GM12873 (cell line): ENCODE measurements around the gene TMEM243.

Experiments
- CTCF ChIP-seq: IDR thresholded peaks from 2 replicates; pipeline ENCODE4 v1.5.1; 2012; ENCODE audit warnings: low read depth, mild to moderate bottlenecking, moderate library complexity, low read length, control low read depth; ENCODE audit not compliant: insufficient read depth; ENCODE audit errors: missing control alignments

The TMEM243 gene

GRCh38 chr7:87192784-87193487, 26.6 kb downstream of the TMEM243 start:
- TF ChIP-seq CTCF, result no peak

GRCh38 chr7:87190783-87191182, 28.7 kb downstream of the TMEM243 start:
- TF ChIP-seq CTCF, result no peak

GRCh38 chr7:87188930-87189329, 30.6 kb downstream of the TMEM243 start:
- no peak for TF ChIP-seq CTCF

GRCh38 chr7:87187120-87187519, 32.4 kb downstream of the TMEM243 start:
- TF ChIP-seq CTCF, result no peak

- no peak for TF ChIP-seq CTCF
Observed at GRCh38 chr7:87179180-87179579, 40.4 kb downstream of the TMEM243 start.

- no peak for TF ChIP-seq CTCF
Observed at GRCh38 chr7:87178320-87178719, 41.2 kb downstream of the TMEM243 start.

- no peak for TF ChIP-seq CTCF
Observed at GRCh38 chr7:87173471-87173870, 46.1 kb downstream of the TMEM243 start.
